SK-N-SH (cell line): Measurements from ENCODE around the gene BAHCC1.

Source experiments
- EP300 ChIP-seq, 2 experiments: IDR thresholded peaks; 2 replicates each; pipeline versions ENCODE4 v1.4.0 to v1.6.1; 2012; ENCODE audit warnings: borderline replicate concordance in 1 of 2, low read depth in 1 of 2, low read length in 1 of 2
- EZH2phosphoT487 ChIP-seq: fragments of 200-600 bp; sonication (generic); IDR thresholded peaks from 2 replicates; pipeline ENCODE4 v1.6.1; 2017; ENCODE audit warnings: low read depth, mixed run types, mild to moderate bottlenecking, antibody characterized with exemption, moderate library complexity, borderline replicate concordance
- FOXM1 ChIP-seq: IDR thresholded peaks from 2 replicates; pipeline ENCODE4 v1.4.0; 2012; ENCODE audit warnings: low read depth, mild to moderate bottlenecking
- JUND ChIP-seq: IDR thresholded peaks from 2 replicates; pipeline ENCODE4 v1.4.0; 2012
- RAD21 ChIP-seq: IDR thresholded peaks from 2 replicates; pipeline ENCODE4 v1.6.1; 2012; ENCODE audit warnings: mild to moderate bottlenecking, low read length
- RFX5 ChIP-seq: IDR thresholded peaks from 2 replicates; pipeline ENCODE4 v1.6.1; 2012; ENCODE audit warnings: mild to moderate bottlenecking, improper control_type of control experiment, low read length
- TAF1 ChIP-seq: IDR thresholded peaks from 2 replicates; pipeline ENCODE4 v1.6.1; 2012; ENCODE audit warnings: low read depth, mild to moderate bottlenecking, low read length, moderate library complexity, borderline replicate concordance
- TEAD4 ChIP-seq: IDR thresholded peaks from 2 replicates; pipeline ENCODE4 v1.4.0; 2012; ENCODE audit warnings: mild to moderate bottlenecking, borderline replicate concordance; ENCODE audit not compliant: insufficient read depth
- YY1 ChIP-seq: IDR thresholded peaks from 2 replicates; pipeline ENCODE4 v1.4.0; 2012; ENCODE audit warnings: low read depth, mild to moderate bottlenecking
- TF ChIP-seq, protein P1 (sequence below): fragments of 200-600 bp; sonication (generic); IDR thresholded peaks from 2 replicates; pipeline ENCODE4 v1.6.1; 2017; ENCODE audit warnings: antibody characterized with exemption, mild to moderate bottlenecking, moderate library complexity
- TF ChIP-seq, protein P2 (sequence below): IDR thresholded peaks from 2 replicates; pipeline ENCODE4 v1.4.0; 2012; ENCODE audit warnings: low read depth, borderline replicate concordance
- TF ChIP-seq, protein P3 (sequence below): IDR thresholded peaks from 2 replicates; pipeline ENCODE4 v1.4.0; 2012; ENCODE audit warnings: low read depth
- TF ChIP-seq, protein P4 (sequence below): IDR thresholded peaks from 2 replicates; pipeline ENCODE4 v1.6.1; 2012; ENCODE audit warnings: mild to moderate bottlenecking, low read depth, low read length, moderate library complexity

DNA sequence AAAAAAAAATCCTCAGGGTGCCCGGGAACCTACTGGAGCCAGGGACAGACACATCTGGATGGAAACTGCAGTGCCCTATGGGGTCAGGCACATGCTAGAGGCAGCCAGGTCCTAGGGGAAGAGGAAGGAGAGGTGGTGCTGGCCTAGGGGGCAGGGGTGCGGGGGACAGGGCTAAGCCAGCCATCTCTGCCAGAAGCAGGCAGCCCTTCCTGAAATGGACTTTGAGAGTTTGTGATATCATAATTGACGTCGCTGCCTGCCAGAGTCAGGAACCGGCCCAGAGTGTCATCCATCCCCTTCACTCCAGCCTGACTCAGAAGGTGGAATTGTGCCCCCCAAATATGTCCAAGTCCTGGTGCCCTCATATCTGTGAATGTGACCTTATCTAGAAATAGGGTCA is 25.0 kb upstream of the BAHCC1 start:
- TF ChIP-seq JUND (no peak), RAD21 (no peak), YY1 (no peak), TAF1 (no peak), FOXM1 (no peak), EZH2phosphoT487 (no peak), EP300 (IDR thresholded peaks at IDR 0.05; ENCODE audit: borderline replicate concordance in 1 of 2, low read depth in 1 of 2, low read length in 1 of 2) (no peak), TEAD4 (no peak), RFX5 (no peak)
- TF ChIP-seq, protein P1, sequence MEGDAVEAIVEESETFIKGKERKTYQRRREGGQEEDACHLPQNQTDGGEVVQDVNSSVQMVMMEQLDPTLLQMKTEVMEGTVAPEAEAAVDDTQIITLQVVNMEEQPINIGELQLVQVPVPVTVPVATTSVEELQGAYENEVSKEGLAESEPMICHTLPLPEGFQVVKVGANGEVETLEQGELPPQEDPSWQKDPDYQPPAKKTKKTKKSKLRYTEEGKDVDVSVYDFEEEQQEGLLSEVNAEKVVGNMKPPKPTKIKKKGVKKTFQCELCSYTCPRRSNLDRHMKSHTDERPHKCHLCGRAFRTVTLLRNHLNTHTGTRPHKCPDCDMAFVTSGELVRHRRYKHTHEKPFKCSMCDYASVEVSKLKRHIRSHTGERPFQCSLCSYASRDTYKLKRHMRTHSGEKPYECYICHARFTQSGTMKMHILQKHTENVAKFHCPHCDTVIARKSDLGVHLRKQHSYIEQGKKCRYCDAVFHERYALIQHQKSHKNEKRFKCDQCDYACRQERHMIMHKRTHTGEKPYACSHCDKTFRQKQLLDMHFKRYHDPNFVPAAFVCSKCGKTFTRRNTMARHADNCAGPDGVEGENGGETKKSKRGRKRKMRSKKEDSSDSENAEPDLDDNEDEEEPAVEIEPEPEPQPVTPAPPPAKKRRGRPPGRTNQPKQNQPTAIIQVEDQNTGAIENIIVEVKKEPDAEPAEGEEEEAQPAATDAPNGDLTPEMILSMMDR, result no peak
- TF ChIP-seq, protein P2, sequence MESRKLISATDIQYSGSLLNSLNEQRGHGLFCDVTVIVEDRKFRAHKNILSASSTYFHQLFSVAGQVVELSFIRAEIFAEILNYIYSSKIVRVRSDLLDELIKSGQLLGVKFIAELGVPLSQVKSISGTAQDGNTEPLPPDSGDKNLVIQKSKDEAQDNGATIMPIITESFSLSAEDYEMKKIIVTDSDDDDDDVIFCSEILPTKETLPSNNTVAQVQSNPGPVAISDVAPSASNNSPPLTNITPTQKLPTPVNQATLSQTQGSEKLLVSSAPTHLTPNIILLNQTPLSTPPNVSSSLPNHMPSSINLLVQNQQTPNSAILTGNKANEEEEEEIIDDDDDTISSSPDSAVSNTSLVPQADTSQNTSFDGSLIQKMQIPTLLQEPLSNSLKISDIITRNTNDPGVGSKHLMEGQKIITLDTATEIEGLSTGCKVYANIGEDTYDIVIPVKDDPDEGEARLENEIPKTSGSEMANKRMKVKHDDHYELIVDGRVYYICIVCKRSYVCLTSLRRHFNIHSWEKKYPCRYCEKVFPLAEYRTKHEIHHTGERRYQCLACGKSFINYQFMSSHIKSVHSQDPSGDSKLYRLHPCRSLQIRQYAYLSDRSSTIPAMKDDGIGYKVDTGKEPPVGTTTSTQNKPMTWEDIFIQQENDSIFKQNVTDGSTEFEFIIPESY, result no peak
- TF ChIP-seq, protein P3, sequence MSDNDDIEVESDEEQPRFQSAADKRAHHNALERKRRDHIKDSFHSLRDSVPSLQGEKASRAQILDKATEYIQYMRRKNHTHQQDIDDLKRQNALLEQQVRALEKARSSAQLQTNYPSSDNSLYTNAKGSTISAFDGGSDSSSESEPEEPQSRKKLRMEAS, result no peak
- TF ChIP-seq, protein P4, sequence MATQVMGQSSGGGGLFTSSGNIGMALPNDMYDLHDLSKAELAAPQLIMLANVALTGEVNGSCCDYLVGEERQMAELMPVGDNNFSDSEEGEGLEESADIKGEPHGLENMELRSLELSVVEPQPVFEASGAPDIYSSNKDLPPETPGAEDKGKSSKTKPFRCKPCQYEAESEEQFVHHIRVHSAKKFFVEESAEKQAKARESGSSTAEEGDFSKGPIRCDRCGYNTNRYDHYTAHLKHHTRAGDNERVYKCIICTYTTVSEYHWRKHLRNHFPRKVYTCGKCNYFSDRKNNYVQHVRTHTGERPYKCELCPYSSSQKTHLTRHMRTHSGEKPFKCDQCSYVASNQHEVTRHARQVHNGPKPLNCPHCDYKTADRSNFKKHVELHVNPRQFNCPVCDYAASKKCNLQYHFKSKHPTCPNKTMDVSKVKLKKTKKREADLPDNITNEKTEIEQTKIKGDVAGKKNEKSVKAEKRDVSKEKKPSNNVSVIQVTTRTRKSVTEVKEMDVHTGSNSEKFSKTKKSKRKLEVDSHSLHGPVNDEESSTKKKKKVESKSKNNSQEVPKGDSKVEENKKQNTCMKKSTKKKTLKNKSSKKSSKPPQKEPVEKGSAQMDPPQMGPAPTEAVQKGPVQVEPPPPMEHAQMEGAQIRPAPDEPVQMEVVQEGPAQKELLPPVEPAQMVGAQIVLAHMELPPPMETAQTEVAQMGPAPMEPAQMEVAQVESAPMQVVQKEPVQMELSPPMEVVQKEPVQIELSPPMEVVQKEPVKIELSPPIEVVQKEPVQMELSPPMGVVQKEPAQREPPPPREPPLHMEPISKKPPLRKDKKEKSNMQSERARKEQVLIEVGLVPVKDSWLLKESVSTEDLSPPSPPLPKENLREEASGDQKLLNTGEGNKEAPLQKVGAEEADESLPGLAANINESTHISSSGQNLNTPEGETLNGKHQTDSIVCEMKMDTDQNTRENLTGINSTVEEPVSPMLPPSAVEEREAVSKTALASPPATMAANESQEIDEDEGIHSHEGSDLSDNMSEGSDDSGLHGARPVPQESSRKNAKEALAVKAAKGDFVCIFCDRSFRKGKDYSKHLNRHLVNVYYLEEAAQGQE, result no peak
